DOHH2 (cell line): ENCODE data around the gene RBM39.

Source experiments
- H3F3A ChIP-seq: fragments of 200-600 bp; sonication (generic), shearing (Covaris generic); 2 replicates; pipeline ENCODE4 v1.6.0; 2016; ENCODE audit warnings: antibody characterized with exemption, mild to moderate bottlenecking; ENCODE audit not compliant: control insufficient read depth, insufficient read depth
- H3K27ac ChIP-seq: fragments of 200-600 bp; sonication (generic); 2 replicates; pipeline ENCODE4 v1.5.1; 2014; ENCODE audit warnings: low read depth, mild to moderate bottlenecking, low read length, moderate library complexity
- H3K27me3 ChIP-seq: fragments of 200-600 bp; sonication (generic); 2 replicates; pipeline ENCODE4 v1.6.1; 2014; ENCODE audit warnings: mild to moderate bottlenecking, low read length, mixed read lengths; ENCODE audit not compliant: control insufficient read depth
- H3K36me3 ChIP-seq: fragments of 200-600 bp; sonication (generic); 2 replicates; pipeline ENCODE4 v1.6.1; 2014; ENCODE audit warnings: mild to moderate bottlenecking, low read length, moderate library complexity, mixed read lengths; ENCODE audit not compliant: control insufficient read depth
- H3K4me1 ChIP-seq: fragments of 200-600 bp; sonication (generic); 2 replicates; pipeline ENCODE4 v1.6.1; 2014; ENCODE audit warnings: mild to moderate bottlenecking, low read length, mixed read lengths; ENCODE audit not compliant: control insufficient read depth
- H3K4me2 ChIP-seq: fragments of 200-600 bp; sonication (generic); 2 replicates; pipeline ENCODE4 v1.6.0; 2014; ENCODE audit warnings: mild to moderate bottlenecking, low read length, moderate library complexity
- H3K4me3 ChIP-seq: fragments of 200-600 bp; sonication (generic); 2 replicates; pipeline ENCODE4 v1.5.1; 2014; ENCODE audit warnings: mild to moderate bottlenecking, low read length, mixed read lengths
- H3K79me2 ChIP-seq: fragments of 200-600 bp; sonication (generic); 2 replicates; pipeline ENCODE4 v1.6.1; 2014; ENCODE audit warnings: mild to moderate bottlenecking, low read length, mixed read lengths; ENCODE audit not compliant: control insufficient read depth
- H3K9me2 ChIP-seq: fragments of 200-600 bp; sonication (generic); replicated peaks from 2 replicates; pipeline ENCODE4 v1.6.1; 2014; ENCODE audit warnings: mild to moderate bottlenecking, low read length, mixed read lengths; ENCODE audit not compliant: control insufficient read depth
- H3K9me3 ChIP-seq: fragments of 200-600 bp; sonication (generic); 2 replicates; pipeline ENCODE4 v1.6.1; 2014; ENCODE audit warnings: antibody characterized with exemption, low read length, mixed read lengths; ENCODE audit not compliant: control insufficient read depth, insufficient read depth
- H4K20me1 ChIP-seq: fragments of 200-600 bp; sonication (generic); 2 replicates; pipeline ENCODE4 v1.6.0; 2014; ENCODE audit warnings: low read depth, mild to moderate bottlenecking, antibody characterized with exemption, low read length, moderate library complexity; ENCODE audit not compliant: control insufficient read depth, insufficient read depth
- EZH2phosphoT487 ChIP-seq: fragments of 200-600 bp; sonication (generic); IDR thresholded peaks from 2 replicates; pipeline ENCODE4 v1.6.1; 2017; ENCODE audit warnings: borderline replicate concordance, mild to moderate bottlenecking, antibody characterized with exemption, low read length, moderate library complexity, mixed read lengths
- TF ChIP-seq, protein P1 (sequence below): fragments of 200-600 bp; sonication (generic); IDR thresholded peaks from one replicate; pipeline ENCODE4 v1.5.1; 2014; ENCODE audit warnings: antibody characterized with exemption, mild to moderate bottlenecking, low read depth, low read length; ENCODE audit not compliant: poor library complexity, severe bottlenecking

RBM39 gene

DNA sequence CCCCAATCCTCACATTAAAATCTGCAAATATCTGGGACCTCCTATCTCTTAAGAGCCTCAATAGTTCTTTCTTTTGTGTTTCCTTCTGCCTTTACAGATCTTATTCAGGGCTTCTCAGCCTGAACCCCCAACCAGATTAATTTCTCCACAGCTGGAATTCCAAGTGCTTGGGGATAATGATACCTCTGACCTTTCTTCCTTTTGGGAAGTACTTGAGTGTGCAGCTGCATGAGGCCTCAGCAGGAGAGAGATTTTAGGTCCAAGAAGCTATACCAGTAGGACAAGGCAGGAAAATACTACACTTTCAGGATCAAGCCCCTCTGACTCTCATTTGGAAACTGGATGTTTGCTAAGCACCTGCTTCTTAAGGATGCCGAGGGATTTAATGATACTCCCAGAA is 32.3 kb upstream of the RBM39 start:
- no peaks in the 10 kb centered on the region for H3K9me2 ChIP-seq
- peaks cover 5% of the 10 kb centered on the region; the same call in 1 of the 2 replicates for H3K9me3 ChIP-seq

DNA sequence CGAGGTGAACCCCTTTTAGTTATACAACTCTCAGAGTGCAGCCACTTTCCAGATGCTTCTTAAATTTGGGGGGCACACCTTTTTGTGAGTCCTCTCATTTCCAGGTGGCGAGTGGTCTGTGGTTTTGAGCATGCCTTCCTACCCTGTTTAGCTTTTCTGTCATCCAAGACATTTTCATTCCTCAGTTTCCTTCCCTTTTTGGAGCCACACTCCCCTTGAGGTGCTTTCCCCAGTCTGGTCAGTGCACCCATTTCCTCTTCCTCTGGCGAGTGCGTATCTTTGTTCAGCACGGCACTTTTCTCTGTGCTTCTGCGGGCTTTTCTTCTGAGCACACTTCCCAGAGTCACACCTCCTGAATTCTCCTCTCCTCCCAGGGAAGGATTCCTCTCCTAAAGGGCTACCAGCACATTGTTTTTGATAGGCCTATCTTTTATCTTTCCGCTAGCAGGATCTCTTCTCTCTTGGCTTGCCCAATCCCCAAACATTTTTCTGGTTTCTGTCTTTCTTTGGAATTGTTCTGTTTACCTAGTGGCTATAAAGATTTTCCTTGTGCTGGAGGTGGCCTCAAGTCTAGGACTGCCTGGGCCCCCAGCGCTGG is 31.2 kb upstream of the RBM39 start:
- Histone ChIP-seq H3K9me2 (no peaks in the 10 kb centered on the region), H3K4me1 (peaks cover 38% of the 10 kb centered on the region), H3F3A (peaks cover 11% of the 10 kb centered on the region), H3K9me3 (peaks cover 5% of the 10 kb centered on the region; the same call in 1 of the 2 replicates), H3K27ac (0 out of 2 replicates have a peak overlapping the region, but pooled peaks have one; percentile 36), H3K27me3 (no peaks in the 10 kb centered on the region), H4K20me1 (no peaks in the 10 kb centered on the region), H3K4me2 (peak overlapping the region; percentile 97), H3K36me3 (peaks cover 38% of the 10 kb centered on the region), H3K79me2 (peaks cover 59% of the 10 kb centered on the region), H3K4me3 (peak overlapping the region; percentile 79)
- TF ChIP-seq EZH2phosphoT487, result no peak
- TF ChIP-seq, protein P1, sequence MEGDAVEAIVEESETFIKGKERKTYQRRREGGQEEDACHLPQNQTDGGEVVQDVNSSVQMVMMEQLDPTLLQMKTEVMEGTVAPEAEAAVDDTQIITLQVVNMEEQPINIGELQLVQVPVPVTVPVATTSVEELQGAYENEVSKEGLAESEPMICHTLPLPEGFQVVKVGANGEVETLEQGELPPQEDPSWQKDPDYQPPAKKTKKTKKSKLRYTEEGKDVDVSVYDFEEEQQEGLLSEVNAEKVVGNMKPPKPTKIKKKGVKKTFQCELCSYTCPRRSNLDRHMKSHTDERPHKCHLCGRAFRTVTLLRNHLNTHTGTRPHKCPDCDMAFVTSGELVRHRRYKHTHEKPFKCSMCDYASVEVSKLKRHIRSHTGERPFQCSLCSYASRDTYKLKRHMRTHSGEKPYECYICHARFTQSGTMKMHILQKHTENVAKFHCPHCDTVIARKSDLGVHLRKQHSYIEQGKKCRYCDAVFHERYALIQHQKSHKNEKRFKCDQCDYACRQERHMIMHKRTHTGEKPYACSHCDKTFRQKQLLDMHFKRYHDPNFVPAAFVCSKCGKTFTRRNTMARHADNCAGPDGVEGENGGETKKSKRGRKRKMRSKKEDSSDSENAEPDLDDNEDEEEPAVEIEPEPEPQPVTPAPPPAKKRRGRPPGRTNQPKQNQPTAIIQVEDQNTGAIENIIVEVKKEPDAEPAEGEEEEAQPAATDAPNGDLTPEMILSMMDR, result no peak

More for the DNA sequence above, 32.3 kb upstream of the RBM39 start:
- H3K4me3 ChIP-seq, result no peak overlapping the region
- no peaks in the 10 kb centered on the region for H3K27me3 ChIP-seq
- H3K4me2 ChIP-seq, result no peak overlapping the region
- peaks cover 42% of the 10 kb centered on the region for H3K36me3 ChIP-seq
- no peaks in the 10 kb centered on the region for H4K20me1 ChIP-seq
- H3K27ac ChIP-seq, result no peak overlapping the region
- TF ChIP-seq EZH2phosphoT487, result no peak
- TF ChIP-seq, protein P1, result no peak
- H3K79me2 ChIP-seq, result peaks cover 70% of the 10 kb centered on the region
- H3F3A ChIP-seq, result peaks cover 1% of the 10 kb centered on the region; the same call in 1 of the 2 replicates
- peaks cover 27% of the 10 kb centered on the region for H3K4me1 ChIP-seq

DNA sequence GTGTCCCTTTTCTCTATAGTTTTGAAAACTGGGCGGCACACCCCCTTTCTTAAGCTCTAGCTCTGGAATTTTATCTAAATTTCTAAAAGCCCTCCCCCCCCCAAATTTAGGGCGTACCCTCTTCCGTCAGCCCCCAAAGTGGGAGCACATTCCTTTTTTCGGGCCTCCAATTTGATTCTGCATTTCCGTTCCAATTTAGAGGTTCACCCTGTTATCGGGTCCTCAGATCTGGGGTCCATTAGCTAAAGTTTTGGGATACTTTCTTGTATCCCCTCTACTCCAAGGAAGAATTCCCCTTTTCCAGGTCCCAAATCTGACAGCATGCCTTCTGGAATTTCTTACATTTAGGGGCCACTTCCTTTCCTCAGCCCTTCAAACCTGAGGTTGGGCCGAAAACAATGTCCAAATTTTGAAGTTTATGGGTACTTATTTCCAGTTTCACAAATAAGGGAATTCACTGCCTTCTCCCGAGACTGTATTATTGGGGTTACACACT is 30.6 kb upstream of the RBM39 start:
- Histone ChIP-seq H4K20me1 (no peaks in the 10 kb centered on the region), H3K9me3 (peaks cover 5% of the 10 kb centered on the region; the same call in 1 of the 2 replicates), H3K4me1 (peaks cover 45% of the 10 kb centered on the region), H3K9me2 (no peaks in the 10 kb centered on the region), H3K36me3 (peaks cover 38% of the 10 kb centered on the region), H3K27ac (peak overlapping the region; percentile 36), H3K79me2 (peaks cover 54% of the 10 kb centered on the region), H3K4me2 (peak overlapping the region; percentile 97), H3K4me3 (peak overlapping the region; percentile 79), H3F3A (peaks cover 12% of the 10 kb centered on the region), H3K27me3 (no peaks in the 10 kb centered on the region)
- no peak for TF ChIP-seq EZH2phosphoT487
- TF ChIP-seq, protein P1, result no peak
